Measurements from ENCODE around the gene GRIFIN.

DNA sequence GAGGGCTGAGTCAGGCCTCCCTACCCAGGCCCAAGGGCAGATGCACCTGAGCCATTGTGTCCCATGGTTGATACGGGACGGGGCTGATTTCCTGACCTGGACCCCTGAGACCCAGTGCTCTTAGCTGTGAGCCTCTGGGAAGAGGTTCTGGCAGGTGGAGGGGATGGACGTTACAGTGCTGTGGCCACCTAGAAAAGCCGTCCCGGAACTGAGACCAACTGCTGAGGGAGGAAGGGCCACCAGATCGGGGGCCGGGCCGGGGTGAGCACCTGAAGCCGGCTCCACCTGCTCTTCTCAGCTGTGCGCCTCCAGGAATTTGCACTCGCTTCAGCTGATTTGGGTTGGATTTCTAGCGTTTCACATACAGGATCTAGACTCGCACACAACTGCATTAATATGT is 37.4 kb downstream of the GRIFIN start:
- TF ChIP-seq EZH2 (IDR thresholded peaks at IDR 0.05; ENCODE audit: insufficient read depth, poor library complexity, severe bottlenecking) (no peak), EZH2phosphoT487 (IDR thresholded peaks at IDR 0.05; ENCODE audit: insufficient read depth, low read depth) (no peak)

Data from GM23248 (cell line).